ENCODE data around the gene MTSS2.

MTSS2 gene

DNA sequence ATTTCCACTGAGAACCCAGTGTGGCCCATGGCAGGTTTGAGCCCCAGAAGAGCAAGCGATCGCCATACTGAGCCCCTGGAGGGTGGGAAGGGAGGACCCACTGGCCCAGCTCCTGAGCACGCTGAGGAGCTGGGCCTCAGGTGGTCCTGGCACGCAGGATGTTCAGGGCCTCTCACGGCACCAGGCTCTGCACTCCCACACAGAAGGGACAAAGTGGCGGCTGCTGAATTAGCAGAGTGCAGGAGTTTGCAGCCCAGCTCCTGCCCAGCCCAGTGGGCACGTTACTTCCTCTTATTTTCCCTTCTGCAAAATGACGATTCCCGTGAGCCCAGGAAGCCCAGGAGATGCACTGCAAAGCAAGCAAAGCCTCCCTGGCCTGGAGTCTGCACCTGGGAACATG lies 42.3 kb upstream of the MTSS2 start:
- TF ChIP-seq, protein P1, sequence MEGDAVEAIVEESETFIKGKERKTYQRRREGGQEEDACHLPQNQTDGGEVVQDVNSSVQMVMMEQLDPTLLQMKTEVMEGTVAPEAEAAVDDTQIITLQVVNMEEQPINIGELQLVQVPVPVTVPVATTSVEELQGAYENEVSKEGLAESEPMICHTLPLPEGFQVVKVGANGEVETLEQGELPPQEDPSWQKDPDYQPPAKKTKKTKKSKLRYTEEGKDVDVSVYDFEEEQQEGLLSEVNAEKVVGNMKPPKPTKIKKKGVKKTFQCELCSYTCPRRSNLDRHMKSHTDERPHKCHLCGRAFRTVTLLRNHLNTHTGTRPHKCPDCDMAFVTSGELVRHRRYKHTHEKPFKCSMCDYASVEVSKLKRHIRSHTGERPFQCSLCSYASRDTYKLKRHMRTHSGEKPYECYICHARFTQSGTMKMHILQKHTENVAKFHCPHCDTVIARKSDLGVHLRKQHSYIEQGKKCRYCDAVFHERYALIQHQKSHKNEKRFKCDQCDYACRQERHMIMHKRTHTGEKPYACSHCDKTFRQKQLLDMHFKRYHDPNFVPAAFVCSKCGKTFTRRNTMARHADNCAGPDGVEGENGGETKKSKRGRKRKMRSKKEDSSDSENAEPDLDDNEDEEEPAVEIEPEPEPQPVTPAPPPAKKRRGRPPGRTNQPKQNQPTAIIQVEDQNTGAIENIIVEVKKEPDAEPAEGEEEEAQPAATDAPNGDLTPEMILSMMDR (IDR thresholded peaks at IDR 0.05; ENCODE audit: low read depth, low read length), result no peak
- H3K4me3 ChIP-seq (replicated peaks in 1 of 2; ENCODE audit: low read depth in 2 of 2, low read length in 2 of 2), result no peak overlapping the region
- no peak for DNase-seq (ENCODE audit: low read depth in 2 of 2)

DNA sequence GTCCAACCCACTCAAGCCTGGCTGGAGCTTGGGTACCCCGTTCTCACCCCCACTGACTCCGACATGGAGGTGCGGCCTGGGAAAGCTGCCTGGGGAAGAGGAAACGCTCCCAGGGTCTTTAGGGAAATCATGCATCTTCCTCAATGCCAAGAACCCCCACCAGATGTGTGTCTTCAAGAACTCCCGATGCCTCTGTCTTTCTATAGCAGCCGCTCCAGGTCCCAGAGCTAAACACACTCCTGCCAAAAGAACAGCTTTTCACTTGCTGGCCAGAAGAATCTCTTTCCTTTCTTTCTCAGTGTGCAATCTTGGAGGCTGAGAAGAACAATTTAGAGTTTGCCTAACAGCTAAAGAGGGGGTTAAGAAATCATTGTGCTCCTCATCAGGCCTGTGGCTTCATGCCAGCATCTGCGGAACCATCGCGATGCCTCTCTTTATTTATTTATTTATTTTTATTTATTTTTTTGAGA lies 41.1 kb upstream of the MTSS2 start:
- no peak overlapping the region for H3K4me3 ChIP-seq (replicated peaks in 1 of 2; ENCODE audit: low read depth in 2 of 2, low read length in 2 of 2)
- peak in 1 of 2 donors; percentile 71 for DNase-seq (ENCODE audit: low read depth in 2 of 2)
- TF ChIP-seq, protein P1 (IDR thresholded peaks at IDR 0.05; ENCODE audit: low read depth, low read length), result no peak

DNA sequence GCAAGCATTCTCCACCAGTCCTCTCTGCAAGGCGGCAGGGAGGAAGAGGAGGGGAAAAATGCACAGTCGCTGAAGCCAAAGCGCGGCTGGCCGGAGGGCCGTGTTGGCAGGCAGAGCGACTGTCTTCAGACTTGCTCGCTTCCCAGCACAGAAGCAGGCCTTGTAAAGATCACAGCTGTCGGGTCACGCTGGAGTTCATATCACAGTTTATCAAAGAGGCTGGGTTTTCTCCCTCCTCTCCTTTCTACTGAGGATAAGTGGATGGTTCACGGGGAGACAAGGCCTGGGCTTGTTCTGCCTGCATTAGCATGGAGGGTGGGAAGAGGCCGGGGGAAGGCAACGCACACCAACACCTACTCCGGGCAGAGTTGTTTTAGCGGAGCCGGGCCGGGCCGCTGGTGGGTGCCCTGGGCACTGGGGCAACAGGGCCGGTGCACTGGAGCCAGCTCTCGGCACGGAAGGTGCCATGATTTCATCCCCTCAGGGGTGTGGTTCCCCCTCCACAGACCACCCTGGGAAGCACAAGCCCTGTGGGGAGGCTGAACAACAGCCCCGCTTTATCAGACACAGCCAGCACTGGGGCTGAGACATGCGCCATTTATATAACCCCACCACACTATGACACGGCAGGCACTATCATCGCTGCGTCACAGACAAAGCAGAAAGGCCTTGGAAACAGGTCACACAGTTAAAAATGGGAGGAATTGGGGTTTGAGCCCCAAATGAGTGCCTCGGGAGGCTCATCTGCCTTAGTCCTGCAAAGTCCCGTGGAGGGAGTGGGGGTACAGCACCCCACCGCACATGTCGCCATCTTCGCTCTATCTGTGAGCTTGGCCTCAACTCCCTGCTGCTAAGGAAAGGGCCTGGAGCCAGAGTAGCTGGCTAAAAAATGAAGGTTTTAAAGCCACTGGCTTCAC lies 40.3 kb upstream of the MTSS2 start:
- TF ChIP-seq, protein P1 (IDR thresholded peaks at IDR 0.05; ENCODE audit: low read depth, low read length), result no peak
- H3K4me3 ChIP-seq (replicated peaks in 1 of 2; ENCODE audit: low read depth in 2 of 2, low read length in 2 of 2), result no peak overlapping the region
- DNase-seq (ENCODE audit: low read depth in 2 of 2), result peak in 1 of 2 donors; percentile 44

DNA sequence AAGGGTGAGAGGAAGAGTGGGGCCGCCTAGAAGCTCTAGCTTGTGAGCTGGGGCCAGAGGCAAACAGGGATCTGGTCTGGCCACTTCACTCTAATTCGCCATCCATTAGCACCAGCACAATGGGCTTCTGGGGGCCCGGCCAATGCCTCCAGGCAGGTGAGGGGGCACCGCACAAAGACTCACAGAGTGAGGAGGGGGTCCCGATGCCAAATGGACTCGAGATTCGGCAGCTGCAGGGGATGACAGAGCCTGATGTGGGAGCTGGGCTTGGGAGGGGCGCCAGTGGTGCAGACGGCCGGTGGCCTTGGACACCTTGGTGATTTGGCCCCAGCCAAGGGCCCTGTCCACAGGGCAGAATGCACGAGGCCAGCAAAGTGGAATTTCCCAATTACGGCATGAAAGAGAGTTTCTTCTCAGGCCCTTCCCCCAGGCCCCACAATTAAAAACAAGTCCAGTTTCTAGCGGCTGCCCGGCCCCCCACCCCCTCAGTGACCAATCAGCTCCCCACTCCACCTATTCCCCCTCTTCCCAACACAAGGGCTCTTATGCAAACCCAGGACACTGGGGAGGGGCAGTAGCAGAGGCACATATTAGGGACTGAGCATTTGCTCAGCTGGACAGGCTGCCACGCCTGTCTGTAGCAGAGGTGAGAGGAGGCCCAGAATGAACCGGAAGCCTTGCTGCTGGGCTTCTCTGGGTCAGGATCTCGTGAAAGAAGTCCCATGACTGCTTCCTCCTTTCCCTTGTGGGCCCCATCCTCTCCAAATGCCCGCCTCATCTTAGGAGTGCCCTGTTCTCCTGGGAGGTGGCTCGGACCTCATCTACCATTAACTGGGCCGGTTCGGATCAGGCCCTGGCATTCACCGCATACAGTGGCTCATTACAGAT lies 39.4 kb upstream of the MTSS2 start:
- peak in 1 of 2 donors; percentile 41 for DNase-seq (ENCODE audit: low read depth in 2 of 2)
- H3K4me3 ChIP-seq (replicated peaks in 1 of 2; ENCODE audit: low read depth in 2 of 2, low read length in 2 of 2), result no peak overlapping the region
- TF ChIP-seq, protein P1 (IDR thresholded peaks at IDR 0.05; ENCODE audit: low read depth, low read length), result no peak

DNA sequence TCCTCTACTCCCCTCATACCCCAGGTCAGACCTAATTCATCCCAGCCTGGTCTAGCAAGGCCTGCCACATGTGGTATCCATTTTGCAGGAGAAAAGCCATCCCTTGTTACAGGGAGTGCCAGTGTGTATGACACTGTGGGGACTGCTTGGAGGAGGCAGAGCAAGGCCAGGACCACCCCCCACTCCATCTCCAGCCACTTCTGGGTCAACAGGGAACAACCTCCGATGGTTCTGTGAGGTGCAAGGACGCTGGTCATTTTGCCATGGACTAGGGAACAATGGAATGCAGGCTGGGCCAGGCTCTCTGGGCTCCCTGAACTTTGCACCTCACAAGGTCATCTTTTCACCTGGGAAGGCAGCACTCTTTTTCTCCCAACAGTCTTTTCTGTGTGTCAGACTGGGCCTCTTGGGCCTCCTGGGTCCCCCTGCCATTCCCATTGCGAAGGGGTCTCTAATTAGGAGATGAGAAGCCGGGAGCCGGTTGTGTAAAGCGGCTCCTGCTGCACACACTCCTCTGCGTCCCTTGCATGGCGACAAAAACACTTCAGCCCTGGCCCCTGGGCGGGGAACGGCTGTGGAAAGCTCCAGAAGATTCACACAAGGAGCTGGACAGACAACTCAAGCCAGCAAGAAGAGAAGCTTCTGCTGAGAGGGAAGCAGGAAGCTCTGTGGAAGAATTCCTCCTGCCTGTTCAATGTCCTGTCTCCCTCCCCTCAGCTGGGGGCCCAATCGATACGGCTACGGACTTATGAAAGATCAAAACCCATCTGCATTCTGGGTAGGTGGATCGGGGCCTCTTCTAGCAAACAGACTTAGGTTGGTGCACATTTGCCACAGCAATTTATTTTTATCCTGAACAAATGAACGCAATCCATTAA lies 38.5 kb upstream of the MTSS2 start:
- no peak for DNase-seq (ENCODE audit: low read depth in 2 of 2)
- TF ChIP-seq, protein P1 (IDR thresholded peaks at IDR 0.05; ENCODE audit: low read depth, low read length), result no peak
- no peak overlapping the region for H3K4me3 ChIP-seq (replicated peaks in 1 of 2; ENCODE audit: low read depth in 2 of 2, low read length in 2 of 2)

DNA sequence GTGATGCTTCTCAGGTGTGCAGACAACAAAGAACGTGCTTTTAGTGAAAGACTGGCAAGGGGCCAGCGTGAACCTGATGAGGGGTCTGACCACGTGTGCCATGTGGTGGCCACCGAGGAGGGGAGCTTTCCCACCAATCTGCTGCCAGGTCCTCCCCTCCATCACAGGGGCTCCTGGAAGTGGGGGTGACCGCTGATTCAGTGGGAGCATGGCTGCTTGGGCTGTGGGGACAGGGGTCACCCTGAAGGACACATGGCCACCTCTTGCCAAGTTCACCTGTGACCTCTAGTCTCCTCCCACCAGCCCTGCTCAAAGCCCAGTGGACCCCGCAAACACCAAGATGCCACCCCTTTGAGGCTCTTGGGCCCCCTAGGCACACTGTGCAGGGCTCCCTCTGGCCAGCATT lies 37.9 kb upstream of the MTSS2 start:
- TF ChIP-seq, protein P1 (IDR thresholded peaks at IDR 0.05; ENCODE audit: low read depth, low read length), result no peak
- H3K4me3 ChIP-seq (replicated peaks in 1 of 2; ENCODE audit: low read depth in 2 of 2, low read length in 2 of 2), result no peak overlapping the region
- DNase-seq (ENCODE audit: low read depth in 2 of 2), result no peak
